HG03196 (cell line): ENCODE data around the gene PPP1R12B.
"Not testable (repeated sequence)": the region's sequence is repeated elsewhere in the genome, so short reads cannot be mapped to it uniquely, and the experiment has no call there.

Source experiments
- ATAC-seq: cut with Tn5 transposase; IDR thresholded peaks from one replicate; pipeline ENCODE4 v1.9.1; 2021; ENCODE audit not compliant: unreplicated experiment

PPP1R12B gene

GRCh38 chr1:202526056-202526455 lies 177.6 kb downstream of the PPP1R12B start:
- not testable (repeated sequence) for ATAC-seq

- not testable (repeated sequence) for ATAC-seq
These were observed 179.7 kb downstream of the PPP1R12B start for GRCh38 chr1:202528096-202528722.

- ATAC-seq: not testable (repeated sequence)
These were observed 182.2 kb downstream of the PPP1R12B start for GRCh38 chr1:202530686-202531085.

- no peak for ATAC-seq
These were observed 182.9 kb downstream of the PPP1R12B start for GRCh38 chr1:202531472-202531811.

GRCh38 chr1:202531812-202532616 lies 183.5 kb downstream of the PPP1R12B start:
- not testable (repeated sequence) for ATAC-seq

- not testable (repeated sequence) for ATAC-seq
These were observed 190.7 kb downstream of the PPP1R12B start for GRCh38 chr1:202539166-202539574.

GRCh38 chr1:202539583-202539982 lies 191.1 kb downstream of the PPP1R12B start:
- not testable (repeated sequence) for ATAC-seq

- no peak for ATAC-seq
These were observed 191.5 kb downstream of the PPP1R12B start for GRCh38 chr1:202540014-202540413.

GRCh38 chr1:202540448-202540847 lies 191.9 kb downstream of the PPP1R12B start:
- no peak for ATAC-seq

GRCh38 chr1:202540858-202541257 lies 192.4 kb downstream of the PPP1R12B start:
- ATAC-seq: not testable (repeated sequence)

- not testable (repeated sequence) for ATAC-seq
These were observed 193.9 kb downstream of the PPP1R12B start for GRCh38 chr1:202542415-202542814.

GRCh38 chr1:202543537-202543936 lies 195.0 kb downstream of the PPP1R12B start:
- not testable (repeated sequence) for ATAC-seq

- ATAC-seq: not testable (repeated sequence)
These were observed 196.4 kb downstream of the PPP1R12B start for GRCh38 chr1:202544766-202545449.

GRCh38 chr1:202545647-202546303 lies 197.3 kb downstream of the PPP1R12B start:
- ATAC-seq: not testable (repeated sequence)

GRCh38 chr1:202546377-202546776 lies 197.9 kb downstream of the PPP1R12B start:
- ATAC-seq: peak; percentile 20

GRCh38 chr1:202546796-202547195 lies 198.3 kb downstream of the PPP1R12B start:
- ATAC-seq: peak; percentile 63

- ATAC-seq: no peak
These were observed 198.7 kb downstream of the PPP1R12B start for GRCh38 chr1:202547215-202547614.

- ATAC-seq: not testable (repeated sequence)
These were observed 201.6 kb downstream of the PPP1R12B start for GRCh38 chr1:202550088-202550487.

- no peak for ATAC-seq
These were observed 203.2 kb downstream of the PPP1R12B start for GRCh38 chr1:202551683-202552082.

- ATAC-seq: not testable (repeated sequence)
These were observed 204.1 kb downstream of the PPP1R12B start for GRCh38 chr1:202552615-202553014.

GRCh38 chr1:202553078-202553477 lies 204.6 kb downstream of the PPP1R12B start:
- not testable (repeated sequence) for ATAC-seq
